Panc1 (cell line): ENCODE data around the gene TRMT44. TPM values are rescaled to one million over a fixed set of nuclear protein-coding genes. Genes with fewer than 3 reads are reported as not detected.

Experiments
- ATAC-seq: fragments of 200-7000 bp; cut with Tn5 transposase; 2 replicates; pipeline ENCODE4 v1.9.1; 2020; ENCODE audit warnings: mild to moderate bottlenecking, moderate library complexity
- BruUV-seq: library from RNA; stranded (reverse); fragments of 400-500 nt; replicated peaks from 2 replicates; lab custom pipeline; 2021; lab: Mats Ljungman, UMichigan
- CTCF ChIA-PET: fragments of 300-600 bp; sonication (Branson Sonifier 250); formaldehyde crosslinking; loops from one replicate; lab custom pipeline; 2022; ENCODE audit warnings: antibody characterized with exemption; lab: Charles Lee
- POLR2A ChIA-PET: fragments of 300-600 bp; sonication (Branson Sonifier 250); formaldehyde crosslinking; loops from one replicate; lab custom pipeline; 2022; ENCODE audit warnings: antibody characterized with exemption; lab: Charles Lee
- DNase-seq: peaks from one replicate; pipeline ENCODE4 v3.0.0-alpha.2; 2010; ENCODE audit warnings: low read depth, low spot score
- H3K27ac ChIP-seq: 2 replicates; pipeline ENCODE4 v1.5.1; 2011; ENCODE audit warnings: mild to moderate bottlenecking, low read length, inconsistent platforms
- H3K27me3 ChIP-seq: fragments of 200-500 bp; sonication (Bioruptor generic); 2 replicates; pipeline ENCODE4 v1.6.0; 2014; ENCODE audit warnings: low read length, inconsistent platforms; ENCODE audit not compliant: control insufficient read depth, insufficient read depth
- H3K36me3 ChIP-seq: fragments of 200-500 bp; sonication (Bioruptor generic); 2 replicates; pipeline ENCODE4 v1.5.1; 2014; ENCODE audit warnings: inconsistent platforms, mild to moderate bottlenecking, low read length, moderate library complexity; ENCODE audit not compliant: control insufficient read depth, insufficient read depth
- H3K4me1 ChIP-seq: 2 replicates; pipeline ENCODE4 v1.5.1; 2011; ENCODE audit warnings: inconsistent platforms, mild to moderate bottlenecking, low read length, moderate library complexity; ENCODE audit not compliant: control insufficient read depth, insufficient read depth
- H3K4me3 ChIP-seq, 2 experiments: 2 replicates each; pipeline ENCODE4 v1.5.1; 2011 to 2012; ENCODE audit warnings: low read depth in 2 of 2, low read length in 2 of 2, mild to moderate bottlenecking in 2 of 2, inconsistent platforms in 1 of 2, moderate library complexity in 1 of 2
- H3K9me3 ChIP-seq: fragments of 200-500 bp; sonication (Bioruptor generic); 2 replicates; pipeline ENCODE4 v1.5.1; 2014; ENCODE audit warnings: low read depth, mild to moderate bottlenecking, inconsistent platforms, low read length, moderate library complexity; ENCODE audit not compliant: control insufficient read depth, insufficient read depth
- POLR2AphosphoS5 ChIP-seq: IDR thresholded peaks from 2 replicates; pipeline ENCODE4 v1.6.1; 2012; ENCODE audit warnings: mild to moderate bottlenecking, low read depth, low read length, moderate library complexity
- SIN3A ChIP-seq: IDR thresholded peaks from 2 replicates; pipeline ENCODE4 v1.6.1; 2012; ENCODE audit warnings: low read depth, mild to moderate bottlenecking, low read length, moderate library complexity, borderline replicate concordance; ENCODE audit not compliant: insufficient read depth
- TCF7L2 ChIP-seq: IDR thresholded peaks from 2 replicates; pipeline ENCODE4 v1.6.1; 2011; ENCODE audit warnings: mild to moderate bottlenecking, low read depth, low read length, inconsistent platforms
- in situ Hi-C: cut with HindIII; loops from 2 replicates; pipeline ENCODE4 v1.10.0; 2016; ENCODE audit warnings: low sequenced_read_pairs, low pct_unique_long_range_greater_than_20kb
- intact Hi-C: fragments of 100-400 bp; cut with micrococcal nuclease; formaldehyde crosslinking; loops from one replicate; pipeline ENCODE4 v1.10.0; 2022; ENCODE audit not compliant: unreplicated experiment
- total RNA-seq: library from RNA; stranded (reverse); gene quantifications from one replicate; pipeline ENCODE4 v1.2.1, GENCODE V29; 2021; ENCODE audit not compliant: unreplicated experiment
- TF ChIP-seq, protein P1 (sequence below), 2 experiments: IDR thresholded peaks; 2 replicates each; pipeline ENCODE4 v1.6.1; 2011 to 2012; ENCODE audit warnings: low read depth in 2 of 2, control low read depth in 1 of 2, low read length in 1 of 2, mild to moderate bottlenecking in 1 of 2, moderate library complexity in 1 of 2; ENCODE audit not compliant: insufficient read depth in 1 of 2
- TF ChIP-seq, protein P2 (sequence below): fragments of 450-650 bp; IDR thresholded peaks from 2 replicates; pipeline ENCODE4 v1.5.1; 2017; ENCODE audit warnings: mild to moderate bottlenecking

The TRMT44 gene
- total RNA-seq, 1 experiment from 2014 or later = 10.8 TPM

DNA sequence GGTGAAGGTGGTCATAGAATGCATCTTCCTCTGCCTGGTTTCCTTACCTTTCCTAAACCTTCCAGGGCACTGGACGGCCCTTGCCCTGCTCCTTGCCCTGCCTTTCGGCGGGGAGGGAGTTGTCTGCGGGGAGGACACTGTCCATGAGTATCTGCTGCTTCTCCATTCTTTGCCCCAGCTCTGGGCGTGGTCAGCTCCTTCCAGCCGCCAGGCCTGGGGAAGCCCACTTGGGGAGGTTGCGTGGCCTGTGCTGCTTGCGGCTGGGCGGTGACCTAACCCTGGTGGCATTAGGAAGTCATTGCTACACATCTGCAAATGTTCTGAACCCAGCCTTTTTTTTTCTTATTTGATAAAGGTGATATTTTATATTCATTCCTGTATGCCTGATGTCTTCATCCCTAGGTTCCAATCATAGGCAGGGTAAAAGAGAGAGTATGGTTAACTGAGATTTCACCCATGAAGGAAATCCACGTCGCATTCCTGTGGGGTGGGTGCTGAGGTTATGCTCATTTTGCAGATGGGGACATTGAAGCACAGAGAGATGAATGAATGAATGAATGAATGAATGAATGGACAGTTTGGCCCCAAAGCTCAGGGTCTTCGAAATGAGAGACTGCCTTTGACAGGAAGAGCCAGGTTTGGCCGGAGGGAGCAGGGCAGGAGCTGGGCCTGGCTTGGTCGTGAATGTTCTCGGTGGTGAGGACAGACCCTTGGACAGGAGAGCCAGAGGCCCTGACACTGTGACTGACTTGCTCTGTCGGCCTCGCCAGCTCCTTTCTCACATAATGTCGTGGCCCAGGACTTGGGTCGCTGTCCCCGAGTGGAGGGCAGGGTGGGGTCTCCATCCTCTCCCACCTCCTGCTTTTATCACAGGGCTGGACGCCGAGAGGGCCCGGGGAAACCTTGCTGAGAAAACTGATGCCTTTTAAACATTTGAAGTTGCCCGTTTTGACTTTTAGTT lies 81.9 kb downstream of the TRMT44 start:
- intact Hi-C loops = no loop called here
- ChIA-PET CTCF (no interaction called here), POLR2A (no interaction called here)
- Histone ChIP-seq H3K36me3 (no peaks in the 10 kb centered on the region), H3K4me1 (no peaks in the 10 kb centered on the region), H3K27ac (no peak overlapping the region), H3K9me3 (no peaks in the 10 kb centered on the region), H3K27me3 (no peaks in the 10 kb centered on the region), H3K4me3 (no peak overlapping the region)
- in situ Hi-C loops = no loop called here
- DNase-seq (no peak), ATAC-seq (no peak)
- no peak for TF ChIP-seq POLR2AphosphoS5
- TF ChIP-seq, protein P1, sequence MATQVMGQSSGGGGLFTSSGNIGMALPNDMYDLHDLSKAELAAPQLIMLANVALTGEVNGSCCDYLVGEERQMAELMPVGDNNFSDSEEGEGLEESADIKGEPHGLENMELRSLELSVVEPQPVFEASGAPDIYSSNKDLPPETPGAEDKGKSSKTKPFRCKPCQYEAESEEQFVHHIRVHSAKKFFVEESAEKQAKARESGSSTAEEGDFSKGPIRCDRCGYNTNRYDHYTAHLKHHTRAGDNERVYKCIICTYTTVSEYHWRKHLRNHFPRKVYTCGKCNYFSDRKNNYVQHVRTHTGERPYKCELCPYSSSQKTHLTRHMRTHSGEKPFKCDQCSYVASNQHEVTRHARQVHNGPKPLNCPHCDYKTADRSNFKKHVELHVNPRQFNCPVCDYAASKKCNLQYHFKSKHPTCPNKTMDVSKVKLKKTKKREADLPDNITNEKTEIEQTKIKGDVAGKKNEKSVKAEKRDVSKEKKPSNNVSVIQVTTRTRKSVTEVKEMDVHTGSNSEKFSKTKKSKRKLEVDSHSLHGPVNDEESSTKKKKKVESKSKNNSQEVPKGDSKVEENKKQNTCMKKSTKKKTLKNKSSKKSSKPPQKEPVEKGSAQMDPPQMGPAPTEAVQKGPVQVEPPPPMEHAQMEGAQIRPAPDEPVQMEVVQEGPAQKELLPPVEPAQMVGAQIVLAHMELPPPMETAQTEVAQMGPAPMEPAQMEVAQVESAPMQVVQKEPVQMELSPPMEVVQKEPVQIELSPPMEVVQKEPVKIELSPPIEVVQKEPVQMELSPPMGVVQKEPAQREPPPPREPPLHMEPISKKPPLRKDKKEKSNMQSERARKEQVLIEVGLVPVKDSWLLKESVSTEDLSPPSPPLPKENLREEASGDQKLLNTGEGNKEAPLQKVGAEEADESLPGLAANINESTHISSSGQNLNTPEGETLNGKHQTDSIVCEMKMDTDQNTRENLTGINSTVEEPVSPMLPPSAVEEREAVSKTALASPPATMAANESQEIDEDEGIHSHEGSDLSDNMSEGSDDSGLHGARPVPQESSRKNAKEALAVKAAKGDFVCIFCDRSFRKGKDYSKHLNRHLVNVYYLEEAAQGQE (IDR thresholded peaks at IDR 0.05; ENCODE audit: insufficient read depth in 1 of 2, low read depth in 2 of 2, low read length in 1 of 2) = no peak
- TF ChIP-seq, protein P2, sequence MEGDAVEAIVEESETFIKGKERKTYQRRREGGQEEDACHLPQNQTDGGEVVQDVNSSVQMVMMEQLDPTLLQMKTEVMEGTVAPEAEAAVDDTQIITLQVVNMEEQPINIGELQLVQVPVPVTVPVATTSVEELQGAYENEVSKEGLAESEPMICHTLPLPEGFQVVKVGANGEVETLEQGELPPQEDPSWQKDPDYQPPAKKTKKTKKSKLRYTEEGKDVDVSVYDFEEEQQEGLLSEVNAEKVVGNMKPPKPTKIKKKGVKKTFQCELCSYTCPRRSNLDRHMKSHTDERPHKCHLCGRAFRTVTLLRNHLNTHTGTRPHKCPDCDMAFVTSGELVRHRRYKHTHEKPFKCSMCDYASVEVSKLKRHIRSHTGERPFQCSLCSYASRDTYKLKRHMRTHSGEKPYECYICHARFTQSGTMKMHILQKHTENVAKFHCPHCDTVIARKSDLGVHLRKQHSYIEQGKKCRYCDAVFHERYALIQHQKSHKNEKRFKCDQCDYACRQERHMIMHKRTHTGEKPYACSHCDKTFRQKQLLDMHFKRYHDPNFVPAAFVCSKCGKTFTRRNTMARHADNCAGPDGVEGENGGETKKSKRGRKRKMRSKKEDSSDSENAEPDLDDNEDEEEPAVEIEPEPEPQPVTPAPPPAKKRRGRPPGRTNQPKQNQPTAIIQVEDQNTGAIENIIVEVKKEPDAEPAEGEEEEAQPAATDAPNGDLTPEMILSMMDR = no peak
- TF ChIP-seq TCF7L2 = no peak
- no peak for TF ChIP-seq SIN3A
- BruUV-seq = no TSS peak

DNA sequence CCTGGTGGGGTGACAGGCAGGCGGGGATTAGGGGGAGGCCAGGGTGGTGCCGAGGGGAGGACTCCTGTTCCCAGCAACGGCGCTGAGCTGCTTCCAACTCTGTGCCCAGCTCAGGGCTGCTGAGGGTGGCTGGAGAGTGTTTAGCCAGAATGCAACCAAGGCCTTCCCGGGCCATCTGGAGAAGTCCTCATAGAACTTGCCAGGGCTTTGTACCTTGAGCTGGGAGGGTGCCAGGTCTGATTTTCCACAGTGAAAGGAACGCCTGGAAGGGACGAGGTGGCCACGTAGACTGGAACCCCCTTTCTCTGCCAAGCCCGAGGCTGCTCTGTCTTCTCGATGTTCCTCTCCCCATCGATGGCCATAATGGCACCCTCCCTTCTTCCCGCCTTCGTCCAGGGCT lies 82.6 kb downstream of the TRMT44 start:
- in situ Hi-C loops = no loop called here
- H3K4me3 ChIP-seq = no peak overlapping the region
- BruUV-seq = no TSS peak
- H3K4me1 ChIP-seq = no peaks in the 10 kb centered on the region
- ChIA-PET CTCF (no interaction called here), POLR2A (no interaction called here)
- no peaks in the 10 kb centered on the region for H3K27me3 ChIP-seq
- ATAC-seq = no peak
- H3K27ac ChIP-seq = no peak overlapping the region
- intact Hi-C loops = no loop called here
- DNase-seq = no peak
- no peaks in the 10 kb centered on the region for H3K36me3 ChIP-seq
- TF ChIP-seq, protein P1 (IDR thresholded peaks at IDR 0.05; ENCODE audit: insufficient read depth in 1 of 2, low read depth in 2 of 2, low read length in 1 of 2) = no peak
- TF ChIP-seq POLR2AphosphoS5 = no peak
- H3K9me3 ChIP-seq = no peaks in the 10 kb centered on the region
